Amniotic stem cell (primary cell): Measurements from ENCODE around the gene IL17RB.

Experiments
- DNase-seq: peaks from one replicate; lab custom pipeline; 2025; lab: John Stamatoyannopoulos, UW

The IL17RB gene

DNA sequence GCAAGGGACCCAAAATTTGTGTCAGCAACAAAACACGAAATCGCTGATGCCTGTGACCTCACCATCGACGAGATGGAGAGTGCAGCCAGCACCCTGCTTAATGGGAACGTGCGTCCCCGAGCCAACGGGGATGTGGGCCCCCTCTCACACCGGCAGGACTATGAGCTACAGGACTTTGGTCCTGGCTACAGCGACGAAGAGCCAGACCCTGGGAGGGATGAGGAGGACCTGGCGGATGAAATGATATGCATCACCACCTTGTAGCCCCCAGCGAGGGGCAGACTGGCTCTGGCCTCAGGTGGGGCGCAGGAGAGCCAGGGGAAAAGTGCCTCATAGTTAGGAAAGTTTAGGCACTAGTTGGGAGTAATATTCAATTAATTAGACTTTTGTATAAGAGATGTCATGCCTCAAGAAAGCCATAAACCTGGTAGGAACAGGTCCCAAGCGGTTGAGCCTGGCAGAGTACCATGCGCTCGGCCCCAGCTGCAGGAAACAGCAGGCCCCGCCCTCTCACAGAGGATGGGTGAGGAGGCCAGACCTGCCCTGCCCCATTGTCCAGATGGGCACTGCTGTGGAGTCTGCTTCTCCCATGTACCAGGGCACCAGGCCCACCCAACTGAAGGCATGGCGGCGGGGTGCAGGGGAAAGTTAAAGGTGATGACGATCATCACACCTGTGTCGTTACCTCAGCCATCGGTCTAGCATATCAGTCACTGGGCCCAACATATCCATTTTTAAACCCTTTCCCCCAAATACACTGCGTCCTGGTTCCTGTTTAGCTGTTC lies 35.0 kb upstream of the IL17RB start:
- DNase-seq, result no peak

GRCh38 chr3:53812434-53812833 lies 33.9 kb upstream of the IL17RB start:
- DNase-seq, result no peak

DNA sequence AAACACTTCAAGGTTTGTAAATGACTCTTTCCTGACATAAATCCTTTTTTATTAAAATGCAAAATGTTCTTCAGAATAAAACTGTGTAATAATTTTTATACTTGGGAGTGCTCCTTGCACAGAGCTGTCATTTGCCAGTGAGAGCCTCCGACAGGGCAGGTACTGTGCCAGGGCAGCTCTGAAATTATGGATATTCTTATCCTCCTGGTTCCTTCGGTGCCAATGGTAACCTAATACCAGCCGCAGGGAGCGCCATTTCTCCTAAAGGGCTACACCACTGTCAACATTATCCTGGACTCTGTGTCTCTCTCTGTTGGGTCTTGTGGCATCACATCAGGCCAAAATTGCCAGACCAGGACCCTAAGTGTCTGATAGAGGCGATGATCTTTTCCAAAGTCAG lies 33.1 kb upstream of the IL17RB start:
- no peak for DNase-seq

GRCh38 chr3:53813876-53814275 lies 32.5 kb upstream of the IL17RB start:
- no peak for DNase-seq

DNA sequence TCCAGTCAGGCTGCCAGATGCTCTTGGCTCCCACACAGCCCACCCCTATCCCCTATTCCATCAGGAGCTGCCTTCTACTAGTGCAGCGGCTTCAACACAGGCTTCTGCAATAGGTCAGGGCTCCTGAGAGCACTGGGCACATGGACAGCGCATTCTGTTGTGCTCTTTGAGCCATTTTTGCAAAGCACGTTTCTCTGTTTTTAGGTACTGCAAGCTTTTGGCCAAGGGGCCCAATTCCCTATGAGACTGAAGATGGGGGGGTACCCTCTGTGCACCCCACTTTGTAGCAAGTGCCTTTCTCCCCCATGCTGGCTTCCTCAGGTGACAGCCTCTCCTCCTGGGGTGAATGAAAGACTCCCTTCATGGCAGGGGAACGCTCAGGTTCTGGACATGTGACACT lies 31.3 kb upstream of the IL17RB start:
- no peak for DNase-seq

DNA sequence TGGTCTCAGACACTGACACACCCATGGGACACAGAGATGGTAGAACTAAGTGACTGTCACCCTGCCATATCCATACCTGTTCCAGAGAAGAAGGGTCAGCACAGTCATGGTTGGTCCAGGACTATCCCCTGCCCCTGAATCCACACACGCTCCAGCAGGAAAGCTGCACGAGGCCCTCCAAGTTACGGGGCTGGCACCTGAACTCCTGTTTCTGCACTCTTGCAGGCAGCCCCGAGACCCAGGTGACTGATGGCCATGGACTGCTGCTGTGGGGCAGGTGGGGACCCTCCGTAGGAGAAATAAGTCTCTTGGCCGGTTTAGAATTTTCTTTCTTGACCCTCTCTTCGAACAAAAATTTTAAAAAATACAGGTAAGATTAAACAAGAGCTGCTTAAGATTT lies 30.7 kb upstream of the IL17RB start:
- no peak for DNase-seq

GRCh38 chr3:53816425-53816824 lies 29.9 kb upstream of the IL17RB start:
- DNase-seq, result no peak

DNA sequence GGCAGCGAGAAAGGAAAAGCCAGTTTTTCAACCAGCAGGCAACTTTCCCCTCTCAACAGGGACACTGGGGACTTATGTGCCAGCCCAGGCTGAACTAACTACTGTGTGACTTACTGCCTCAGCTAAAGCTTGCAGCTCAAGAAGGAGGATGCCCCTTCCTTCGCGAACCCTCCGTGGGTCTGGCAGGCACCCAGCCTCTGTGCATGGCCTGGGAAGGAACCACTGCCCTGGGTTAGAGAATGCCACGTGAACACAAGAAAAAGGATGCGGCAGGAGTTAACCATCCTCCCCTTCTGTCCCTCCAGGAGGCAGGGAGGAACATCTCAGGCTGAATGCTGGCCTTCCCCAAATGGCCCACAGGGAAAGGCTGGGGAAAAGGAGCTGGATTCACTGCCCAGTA lies 29.2 kb upstream of the IL17RB start:
- DNase-seq, result no peak

- DNase-seq, result no peak
These were observed 28.6 kb upstream of the IL17RB start for GRCh38 chr3:53817809-53818208.

- no peak for DNase-seq
These were observed 27.9 kb upstream of the IL17RB start for GRCh38 chr3:53818221-53819162.

GRCh38 chr3:53819163-53819868 lies 27.1 kb upstream of the IL17RB start:
- DNase-seq, result no peak

- no peak for DNase-seq
These were observed 26.3 kb upstream of the IL17RB start for GRCh38 chr3:53820084-53820483.

DNA sequence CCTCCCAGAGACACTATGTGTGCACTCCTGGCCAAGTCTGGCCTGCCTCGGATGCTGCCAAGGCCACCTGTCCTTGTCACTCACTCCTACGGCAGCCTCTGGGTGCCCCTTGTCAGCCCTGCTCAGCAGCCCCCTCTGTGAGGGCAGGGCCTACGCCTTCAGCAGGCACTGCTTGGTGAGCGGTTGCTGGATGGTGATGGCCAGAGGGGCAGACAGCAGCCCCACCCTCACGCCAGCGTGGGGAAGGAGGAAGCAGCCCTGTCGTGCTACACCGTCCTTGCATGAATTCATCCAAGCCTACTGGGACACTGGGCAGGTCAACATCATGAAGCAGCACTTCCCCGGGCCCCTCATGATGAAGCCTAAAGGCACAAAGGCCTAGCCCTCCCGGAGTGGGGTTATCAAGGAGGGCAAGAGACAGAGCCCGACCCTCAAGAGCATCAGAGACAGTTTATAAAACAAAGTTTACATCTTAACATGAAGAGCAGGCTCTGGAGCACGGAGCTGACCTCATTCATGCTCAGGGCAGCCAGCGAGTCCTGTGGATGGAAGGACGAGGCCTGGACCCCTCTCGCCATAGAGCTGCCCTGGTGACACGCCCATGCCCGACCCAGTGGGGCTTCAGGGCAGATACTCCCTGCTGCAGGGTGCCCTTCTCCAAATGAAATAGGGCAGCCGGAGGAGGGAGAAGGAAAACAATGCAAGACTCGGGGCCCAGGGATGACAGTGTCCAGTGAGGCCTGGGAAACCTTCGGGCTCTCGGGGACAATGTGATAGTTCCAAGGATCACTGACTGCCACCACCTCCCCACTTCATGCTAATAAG lies 25.4 kb upstream of the IL17RB start:
- no peak for DNase-seq

DNA sequence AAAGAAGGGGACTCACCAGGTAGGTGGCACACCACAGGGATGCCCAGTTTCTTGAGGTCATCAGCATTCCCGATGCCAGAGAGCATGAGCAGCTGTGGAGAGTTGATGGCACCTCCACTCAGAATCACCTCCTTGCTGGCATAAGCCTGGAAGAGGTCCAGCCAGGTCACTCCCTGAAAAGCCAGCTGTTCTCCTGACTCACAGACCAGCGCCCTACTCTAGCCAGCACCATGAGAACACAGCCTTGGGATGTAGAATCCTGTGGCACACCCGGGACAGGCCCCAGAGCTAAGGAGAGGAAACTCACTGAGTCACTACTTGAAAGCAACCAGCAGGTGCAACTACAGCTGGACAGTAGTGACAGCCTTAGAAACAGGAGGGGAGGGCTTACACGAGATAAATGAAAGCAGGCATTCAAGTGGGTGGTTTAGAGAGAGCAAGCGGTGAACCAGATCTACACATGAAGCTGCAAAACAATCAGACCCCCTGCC lies 24.7 kb upstream of the IL17RB start:
- no peak for DNase-seq

- no peak for DNase-seq
These were observed 24.0 kb upstream of the IL17RB start for GRCh38 chr3:53822331-53822741.

DNA sequence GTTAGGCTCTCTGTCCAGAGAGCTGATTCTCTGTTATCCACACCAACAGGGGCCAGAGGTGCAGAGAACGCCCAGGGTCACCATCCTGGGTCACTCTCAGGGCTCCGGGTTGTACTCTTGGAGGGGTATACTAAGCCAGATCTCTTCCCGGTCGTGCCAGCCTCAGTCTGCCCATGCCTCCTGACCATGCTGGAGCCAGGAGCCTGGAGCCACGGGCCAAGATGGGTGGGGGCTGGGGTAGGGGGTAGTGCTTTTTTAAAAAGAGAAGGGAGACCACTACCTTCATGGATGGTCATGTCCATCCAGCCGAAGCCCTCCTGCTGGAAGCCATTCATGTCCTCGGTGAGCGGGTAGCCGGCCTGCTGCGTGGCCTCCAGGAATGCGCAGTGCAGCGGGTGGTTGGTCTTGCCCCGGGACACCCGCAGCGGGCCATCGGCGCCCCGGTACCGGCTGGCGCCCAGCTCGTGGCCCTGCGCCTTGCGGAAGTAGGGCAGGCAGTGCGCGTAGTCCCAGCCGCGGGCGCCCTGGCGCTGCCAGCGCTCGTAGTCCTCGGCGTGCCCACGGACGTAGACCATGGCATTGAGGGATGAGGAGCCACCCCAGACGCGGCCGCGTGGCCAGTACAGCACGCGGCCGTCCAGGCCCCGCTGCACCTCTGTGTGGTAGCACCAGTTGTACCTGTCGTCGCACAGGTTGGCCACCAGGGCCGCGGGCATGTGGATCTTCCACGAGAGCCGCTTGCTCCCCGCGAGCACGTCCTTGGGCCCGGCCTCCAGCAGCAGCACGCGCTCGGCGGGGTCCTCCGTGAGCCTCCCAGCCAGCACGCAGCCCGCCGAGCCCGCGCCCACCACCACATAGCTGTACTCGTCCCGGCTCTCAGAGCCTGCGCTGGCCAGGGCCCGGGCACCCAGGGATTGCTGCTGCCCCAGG lies 23.1 kb upstream of the IL17RB start:
- DNase-seq, result no peak

- no peak for DNase-seq
These were observed 22.3 kb upstream of the IL17RB start for GRCh38 chr3:53823956-53824657.

DNA sequence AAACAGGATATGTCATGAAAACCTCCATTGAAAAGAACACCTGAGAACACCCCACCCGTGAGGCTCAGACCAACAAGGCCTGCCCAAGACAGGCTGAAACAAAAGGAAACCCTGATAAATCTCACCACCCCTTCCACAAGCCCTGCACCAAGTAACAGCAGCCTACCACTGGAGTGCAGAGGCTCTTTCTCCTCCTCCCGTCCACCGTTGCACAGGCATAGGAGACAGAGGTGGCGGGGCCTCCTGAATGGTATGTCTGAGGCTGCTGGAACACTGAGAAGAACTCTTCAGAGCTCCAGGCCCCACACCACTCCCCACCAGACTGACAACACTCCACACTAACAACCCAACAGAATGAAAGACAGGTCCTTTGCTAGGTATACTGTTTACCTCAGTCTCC lies 21.6 kb upstream of the IL17RB start:
- no peak for DNase-seq

DNA sequence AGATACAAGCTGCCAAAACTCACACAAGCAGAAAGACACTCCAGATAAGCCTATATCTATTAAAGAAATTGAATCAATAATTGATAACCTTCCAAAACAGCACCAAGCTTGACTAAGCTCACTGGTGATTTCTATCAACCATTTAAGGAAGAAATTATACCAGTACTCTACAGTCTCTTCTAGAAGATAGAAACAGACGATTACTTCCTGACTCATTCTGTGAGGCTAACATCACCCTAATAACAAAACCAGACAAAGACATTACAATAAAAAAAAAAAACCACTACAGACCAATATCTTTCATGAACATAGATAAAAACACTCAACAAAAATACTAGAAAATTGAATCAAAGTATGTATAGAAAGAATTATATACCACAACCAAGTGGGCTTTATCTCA lies 20.3 kb upstream of the IL17RB start:
- no peak for DNase-seq

DNA sequence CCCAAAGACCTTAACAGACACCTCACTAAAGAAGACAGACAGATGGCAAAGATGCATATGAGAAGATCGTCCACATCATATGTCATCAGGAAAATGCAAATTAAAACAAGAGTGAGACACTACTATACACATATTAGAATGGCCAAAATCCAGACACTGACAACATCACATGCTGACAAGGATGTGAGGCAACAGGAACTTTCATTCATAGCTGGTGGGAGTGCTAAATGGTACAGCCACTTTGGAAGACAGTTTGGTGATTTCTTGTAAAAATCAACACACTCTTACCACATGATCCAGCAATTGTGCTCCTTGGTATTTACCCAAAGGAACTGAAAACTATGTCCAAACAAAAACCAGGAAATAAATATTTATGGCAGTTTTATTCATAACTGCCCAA lies 17.8 kb upstream of the IL17RB start:
- no peak for DNase-seq
